ENCODE data around the gene CST7.

CST7 gene

DNA sequence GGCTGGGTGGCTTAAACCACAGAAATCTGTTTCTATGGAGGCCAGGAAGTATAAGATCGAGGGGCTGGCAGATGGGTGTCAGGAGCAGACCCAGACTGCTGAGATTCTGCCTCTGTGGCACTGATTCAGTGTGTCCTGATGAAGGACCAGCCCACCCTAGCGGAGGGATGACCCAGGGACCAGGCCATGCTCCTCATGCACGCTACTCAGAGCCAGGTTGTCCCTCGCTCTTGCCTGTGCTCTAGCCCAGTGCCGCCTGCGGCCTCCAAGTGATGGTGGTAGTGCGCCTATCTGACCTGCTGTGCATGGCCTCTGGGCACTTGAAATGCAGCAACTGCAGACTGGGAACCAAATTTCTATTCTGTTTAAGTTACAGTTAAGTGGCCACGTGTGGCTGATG lies 56.6 kb downstream of the CST7 start:
- H3K27ac ChIP-seq (ENCODE audit: low read length): no peak overlapping the region
- no peaks in the 10 kb centered on the region for H3K4me1 ChIP-seq (ENCODE audit: insufficient read depth, low read length)
- no peaks in the 10 kb centered on the region for H3K9me3 ChIP-seq (ENCODE audit: insufficient read depth, low read depth, low read length)
- H3K27me3 ChIP-seq (ENCODE audit: insufficient read depth, low read length): no peaks in the 10 kb centered on the region
- H3K4me3 ChIP-seq (ENCODE audit: low read length): no peak overlapping the region
- no peaks in the 10 kb centered on the region for H3K36me3 ChIP-seq (ENCODE audit: insufficient read depth, low read depth, low read length)
- H3K9ac ChIP-seq (ENCODE audit: low read depth, low read length): no peak overlapping the region

DNA sequence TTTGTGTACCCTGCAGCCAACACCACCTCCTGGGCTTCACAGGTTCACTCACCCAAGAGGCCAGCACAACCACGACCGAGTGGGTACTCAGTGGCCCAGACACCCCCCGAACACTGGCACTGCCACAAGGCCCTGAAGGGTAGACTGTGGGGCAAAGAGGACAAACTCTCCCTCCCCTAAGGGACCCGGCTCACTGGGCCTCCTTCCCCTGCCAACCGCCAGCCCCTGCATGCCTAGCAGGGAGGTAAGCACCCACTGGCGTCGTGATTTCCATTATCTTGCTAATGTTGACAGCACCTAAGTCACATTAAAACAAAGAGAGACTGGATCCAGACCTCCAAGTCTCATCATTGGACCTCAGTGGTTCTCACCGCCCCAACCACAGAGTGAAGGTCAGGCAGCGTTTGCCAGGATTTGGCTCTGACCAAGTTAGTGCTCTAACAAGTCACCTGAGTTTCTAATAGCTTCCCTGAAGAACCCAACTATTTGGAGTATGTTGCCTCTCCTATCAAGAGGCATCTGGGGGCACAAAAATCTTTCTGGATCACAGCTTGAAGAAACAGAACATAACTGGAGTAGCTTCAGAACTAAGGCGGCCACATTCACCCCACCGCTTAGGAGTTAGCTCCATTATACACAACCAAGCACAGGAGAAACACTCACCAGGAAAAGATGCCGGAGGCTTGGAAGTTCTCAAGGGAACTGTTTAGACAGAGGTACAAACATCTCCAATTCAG lies 57.5 kb downstream of the CST7 start:
- no peaks in the 10 kb centered on the region for H3K4me1 ChIP-seq (ENCODE audit: insufficient read depth, low read length)
- no peaks in the 10 kb centered on the region for H3K9me3 ChIP-seq (ENCODE audit: insufficient read depth, low read depth, low read length)
- no peak overlapping the region for H3K4me3 ChIP-seq (ENCODE audit: low read length)
- H3K9ac ChIP-seq (ENCODE audit: low read depth, low read length): no peak overlapping the region
- no peak overlapping the region for H3K27ac ChIP-seq (ENCODE audit: low read length)
- no peaks in the 10 kb centered on the region for H3K27me3 ChIP-seq (ENCODE audit: insufficient read depth, low read length)
- no peaks in the 10 kb centered on the region for H3K36me3 ChIP-seq (ENCODE audit: insufficient read depth, low read depth, low read length)

DNA sequence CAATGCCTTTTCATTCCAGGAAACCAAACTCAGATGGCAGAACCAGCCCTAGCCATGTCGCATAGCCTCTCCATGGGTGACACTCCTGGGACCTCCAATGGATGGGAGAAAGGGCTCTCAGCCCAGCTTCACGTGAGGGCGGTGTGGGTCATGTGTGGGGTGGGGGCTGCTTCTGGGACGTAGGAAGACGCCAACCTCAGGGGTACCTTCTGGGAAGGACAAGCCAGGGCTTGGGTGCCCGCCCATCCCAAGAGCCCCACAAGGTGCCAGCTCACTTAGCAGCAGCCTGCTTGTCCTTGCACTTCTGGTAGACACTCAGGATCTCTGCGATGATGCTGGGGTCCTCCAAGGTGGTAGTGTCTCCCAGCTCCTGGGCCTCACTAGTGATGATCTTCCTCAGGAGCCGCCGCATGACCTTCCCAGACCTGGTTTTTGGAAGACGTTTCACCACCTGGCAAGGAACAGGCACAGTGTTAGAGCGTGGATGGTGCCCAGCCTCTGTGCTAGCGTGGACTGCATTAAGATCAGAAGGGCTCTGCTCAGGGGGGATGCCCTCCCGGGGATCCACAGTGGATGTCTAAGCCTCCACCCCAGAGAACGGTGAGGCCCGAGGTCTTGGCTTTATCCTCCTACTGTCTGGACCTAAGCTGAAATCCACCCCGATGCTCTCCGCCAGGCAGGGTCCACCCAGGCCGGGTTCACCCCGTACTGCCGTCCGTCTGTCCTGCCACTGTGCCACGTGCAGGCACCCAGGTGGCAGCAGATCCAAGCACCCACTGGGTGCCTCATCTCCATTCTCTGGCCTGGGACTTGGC lies 58.6 kb downstream of the CST7 start:
- Histone ChIP-seq H3K4me3 (ENCODE audit: low read length) (no peak overlapping the region), H3K9me3 (ENCODE audit: insufficient read depth, low read depth, low read length) (no peaks in the 10 kb centered on the region), H3K9ac (ENCODE audit: low read depth, low read length) (no peak overlapping the region), H3K36me3 (ENCODE audit: insufficient read depth, low read depth, low read length) (no peaks in the 10 kb centered on the region), H3K4me1 (ENCODE audit: insufficient read depth, low read length) (no peaks in the 10 kb centered on the region), H3K27ac (ENCODE audit: low read length) (no peak overlapping the region), H3K27me3 (ENCODE audit: insufficient read depth, low read length) (no peaks in the 10 kb centered on the region)

DNA sequence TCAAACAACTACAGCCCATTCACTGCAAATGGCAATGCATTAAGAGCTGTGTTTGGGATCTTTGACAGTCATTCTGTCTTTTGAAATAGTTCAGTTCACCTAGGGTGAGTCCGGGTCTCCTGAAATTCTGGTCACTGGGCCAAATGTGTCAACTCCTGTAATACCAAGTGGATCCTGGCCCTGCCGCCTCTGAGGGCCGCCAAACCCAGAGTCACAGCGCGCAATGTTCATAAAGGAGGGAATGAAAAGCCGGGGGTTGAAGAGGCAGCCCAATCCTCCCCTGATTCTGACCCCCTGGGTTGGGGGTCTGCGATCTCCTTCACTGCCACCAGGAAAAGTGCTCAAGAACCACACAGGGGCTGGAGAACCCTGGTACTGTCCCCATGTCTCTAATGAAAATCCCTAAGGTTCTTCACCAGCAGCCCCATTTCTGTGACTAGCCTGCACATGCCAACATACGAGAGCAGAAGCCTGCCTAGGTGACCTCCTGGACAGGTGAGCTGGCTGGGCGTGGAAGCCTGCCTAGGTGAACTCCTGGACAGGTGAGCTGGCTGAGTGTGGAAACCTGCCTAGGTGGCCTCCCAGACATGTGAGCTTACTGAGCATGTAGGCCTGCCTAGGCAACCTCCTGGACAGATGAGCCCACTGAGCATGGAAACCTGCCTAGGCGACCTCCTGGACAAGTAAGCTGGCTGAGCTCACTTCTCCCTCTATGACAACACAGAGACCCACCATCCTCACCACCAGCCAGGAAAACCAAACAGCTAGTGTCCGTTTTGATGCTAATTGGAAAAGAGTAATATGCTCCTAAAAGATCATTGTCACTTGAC lies 59.5 kb downstream of the CST7 start:
- Histone ChIP-seq H3K9ac (ENCODE audit: low read depth, low read length) (no peak overlapping the region), H3K27me3 (ENCODE audit: insufficient read depth, low read length) (no peaks in the 10 kb centered on the region), H3K36me3 (ENCODE audit: insufficient read depth, low read depth, low read length) (no peaks in the 10 kb centered on the region)

More for the DNA sequence above, 59.5 kb downstream of the CST7 start:
- no peak overlapping the region for H3K4me3 ChIP-seq (ENCODE audit: low read length)
- H3K9me3 ChIP-seq (ENCODE audit: insufficient read depth, low read depth, low read length): no peaks in the 10 kb centered on the region
- no peaks in the 10 kb centered on the region for H3K4me1 ChIP-seq (ENCODE audit: insufficient read depth, low read length)
- H3K27ac ChIP-seq (ENCODE audit: low read length): no peak overlapping the region

Data from iPS-20b (cell line).